CD4-positive, alpha-beta T cell treated with Interferon alpha-2 for 1 hour (primary cell): ENCODE measurements around the gene PRR23B.
"Not testable (repeated sequence)": the region's sequence is repeated elsewhere in the genome, so short reads cannot be mapped to it uniquely, and the experiment has no call there.

Experiments used
- DNase-seq, 2 donors: peaks; one replicate each; pipeline ENCODE4 v3.0.0-alpha.2; 2020 to 2022

The PRR23B gene

DNA sequence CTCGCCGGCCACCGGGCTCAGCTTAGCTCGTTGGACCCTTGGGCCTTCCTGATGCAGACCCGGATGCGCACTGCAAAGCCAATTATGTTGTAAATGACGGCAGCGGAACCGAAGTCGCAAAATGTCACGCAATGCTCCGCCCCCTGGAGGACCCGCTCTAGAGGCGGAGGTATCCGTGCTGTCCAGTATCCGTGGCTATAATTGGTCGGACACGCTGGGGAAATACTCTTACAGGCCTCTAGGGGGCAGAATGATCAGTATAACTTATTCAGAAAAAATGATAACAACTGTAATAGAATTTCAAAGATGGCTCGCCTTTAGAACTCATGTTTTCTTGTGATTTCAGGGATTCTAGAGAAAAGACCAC lies at the start of gene PRR23B:
Gene PRR23B, minus strand, starts transcription at position 59 of the 367 bp plus-strand sequence. CDS start 265 bp downstream, outside the sequence.
- no peak for DNase-seq

DNA sequence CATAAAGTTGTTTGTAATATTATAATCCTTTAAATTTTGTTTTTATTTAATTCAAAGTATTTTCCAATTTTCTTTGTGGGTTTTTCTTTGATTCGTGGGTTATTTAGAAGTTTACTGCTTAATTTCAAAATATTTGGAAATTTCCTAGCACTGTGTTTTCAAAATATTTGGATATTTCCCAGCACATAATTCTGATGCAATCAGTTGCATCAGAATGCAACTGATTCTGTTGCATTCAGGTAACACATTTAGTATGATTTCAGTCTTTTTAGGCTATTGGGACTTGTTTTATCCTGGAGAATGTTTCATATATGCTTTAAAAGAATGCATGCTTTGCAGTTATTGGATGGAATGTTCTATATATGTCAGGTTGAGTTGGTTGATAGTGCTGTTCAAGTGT lies 42.2 kb upstream of the PRR23B start:
- no peak for DNase-seq

DNA sequence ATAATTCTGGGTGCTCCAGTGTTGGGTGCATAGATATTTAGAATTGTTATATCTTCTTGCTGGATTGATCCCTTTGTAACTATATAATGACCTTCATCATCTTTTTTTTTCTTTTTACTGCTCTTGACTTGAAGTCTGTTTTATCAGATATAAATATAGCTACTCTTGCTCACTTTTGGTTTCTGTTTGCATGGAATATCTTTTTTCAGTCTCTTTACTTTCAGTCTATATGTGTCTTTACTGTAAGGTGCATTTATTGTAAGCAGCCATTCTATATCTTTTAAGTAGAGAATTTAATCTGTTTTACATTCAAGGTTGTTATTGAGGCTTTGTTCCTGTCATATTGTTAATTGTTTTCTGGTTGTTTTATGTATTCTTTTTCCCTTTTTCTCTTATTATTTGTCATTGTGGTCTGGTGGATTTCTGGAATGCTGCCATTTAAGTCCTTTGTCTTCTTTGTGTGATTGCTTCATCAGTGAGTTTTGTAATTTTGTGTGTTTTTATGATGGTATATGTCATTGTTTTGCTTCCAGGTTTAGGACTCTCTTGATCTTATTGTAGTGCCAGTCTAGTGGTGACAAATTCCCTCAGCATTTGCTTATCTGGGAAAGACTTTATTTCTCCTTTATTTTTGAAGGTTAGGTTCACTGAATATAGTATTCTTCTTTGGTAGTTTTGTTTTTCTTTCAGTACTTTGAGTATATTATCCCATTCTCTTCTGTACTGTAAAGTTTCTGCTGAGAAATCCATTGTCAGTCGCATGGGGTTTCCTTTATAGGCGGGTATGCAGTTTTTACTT lies 32.3 kb upstream of the PRR23B start:
- DNase-seq: no peak

DNA sequence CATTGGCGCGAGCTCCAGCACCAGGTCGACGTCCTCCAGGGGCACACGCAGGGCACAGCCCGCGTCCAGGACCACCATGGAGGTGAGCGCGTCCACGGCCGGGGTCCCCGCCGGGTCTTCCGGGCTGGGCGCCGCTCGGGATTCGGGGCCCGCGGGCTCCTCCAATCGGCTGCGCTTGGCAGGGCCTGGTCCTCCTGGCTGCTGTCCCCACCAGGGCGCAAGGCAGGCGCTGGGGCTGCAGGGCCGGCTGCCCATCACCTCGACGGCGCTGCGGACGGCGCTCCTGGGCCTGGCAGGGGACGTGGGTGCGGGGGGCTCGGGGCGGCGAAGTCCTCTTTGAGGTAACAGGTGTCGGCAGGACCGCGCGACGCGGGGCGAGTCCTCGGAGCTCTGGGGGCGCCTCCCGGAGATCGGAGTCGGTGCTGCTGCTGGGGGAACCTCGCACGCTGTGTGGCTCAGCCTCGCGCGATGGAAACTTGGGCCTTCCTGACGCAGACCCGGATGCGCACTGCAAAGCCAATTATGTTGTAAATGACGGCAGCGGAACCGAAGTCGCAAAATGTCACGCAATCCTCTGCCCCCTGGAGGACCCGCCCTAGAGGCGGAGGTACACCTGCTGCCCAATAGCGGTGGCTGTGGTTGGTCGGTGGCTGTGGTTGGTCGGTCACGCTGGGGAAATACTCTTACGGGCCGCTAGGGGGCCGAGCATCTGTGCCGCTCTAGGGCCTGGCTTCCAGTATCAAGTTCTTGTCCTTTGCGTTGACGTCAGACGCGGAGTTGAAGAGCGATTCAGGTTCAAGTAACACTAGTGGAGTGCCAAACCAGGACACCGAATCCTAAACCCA lies 23.9 kb upstream of the PRR23B start, which contains the start of gene PRR23C:
Gene PRR23C, minus strand, starts transcription at position 527 of the 845 bp plus-strand sequence. Its CDS starts 272 bp downstream, at position 255.
- no peak for DNase-seq

DNA sequence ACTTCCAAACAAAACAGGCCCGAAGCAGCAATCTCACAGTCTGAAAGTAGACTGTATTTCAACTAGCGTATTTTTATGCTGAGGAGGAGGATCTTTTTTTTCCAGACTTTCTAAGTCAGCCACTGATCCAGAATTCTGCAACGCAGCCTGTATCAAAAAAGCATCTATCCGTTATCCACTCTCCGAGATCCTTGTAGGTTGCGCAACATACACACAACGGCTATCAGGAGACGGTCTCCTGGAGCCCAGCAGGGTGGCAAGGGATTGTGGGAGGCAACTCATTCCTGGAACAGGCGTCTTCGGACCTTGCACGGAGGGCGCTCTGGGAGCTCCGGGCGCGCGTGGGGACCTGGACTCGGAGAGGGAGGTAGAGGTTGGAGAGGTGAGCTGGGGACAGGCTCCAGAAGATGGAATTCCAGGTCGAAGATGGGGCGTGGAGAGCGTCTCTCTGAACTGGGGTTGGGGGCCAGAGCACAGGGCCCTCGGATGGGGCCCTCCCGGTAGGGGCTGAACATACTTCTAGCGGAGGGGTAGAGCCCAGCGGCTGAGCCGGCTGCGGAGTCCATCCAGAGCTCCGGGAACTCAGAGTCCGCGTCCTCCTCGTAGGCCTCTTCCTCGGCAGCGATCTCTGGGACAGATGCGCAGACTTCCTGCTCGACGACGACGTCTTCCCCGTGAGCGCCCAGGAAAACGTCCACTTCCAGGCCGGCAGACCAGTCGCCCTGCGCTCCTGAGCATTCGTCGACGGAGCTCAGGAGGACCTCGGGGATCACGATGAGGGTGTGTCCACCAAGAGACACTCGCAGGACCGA lies 23.0 kb upstream of the PRR23B start:
- DNase-seq: no peak

DNA sequence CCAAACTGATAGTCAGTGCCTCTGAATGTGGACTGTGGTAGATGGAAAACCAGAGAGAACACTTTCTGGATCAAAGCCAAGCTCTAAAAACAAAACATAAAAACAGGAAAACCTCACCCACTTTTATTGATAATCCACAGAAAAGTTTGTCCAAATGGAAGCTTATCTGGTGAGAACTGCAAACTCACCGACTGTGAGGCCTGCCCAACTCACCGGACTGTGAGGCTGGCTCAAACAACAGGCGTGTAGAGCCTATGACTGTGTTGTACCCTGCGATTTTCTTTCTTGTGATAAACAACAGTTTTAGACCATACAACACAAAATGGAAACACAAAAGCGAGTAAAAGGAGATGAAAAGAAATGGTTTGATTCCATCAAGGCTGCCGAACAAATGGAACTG lies 16.8 kb upstream of the PRR23B start:
- no peak for DNase-seq

DNA sequence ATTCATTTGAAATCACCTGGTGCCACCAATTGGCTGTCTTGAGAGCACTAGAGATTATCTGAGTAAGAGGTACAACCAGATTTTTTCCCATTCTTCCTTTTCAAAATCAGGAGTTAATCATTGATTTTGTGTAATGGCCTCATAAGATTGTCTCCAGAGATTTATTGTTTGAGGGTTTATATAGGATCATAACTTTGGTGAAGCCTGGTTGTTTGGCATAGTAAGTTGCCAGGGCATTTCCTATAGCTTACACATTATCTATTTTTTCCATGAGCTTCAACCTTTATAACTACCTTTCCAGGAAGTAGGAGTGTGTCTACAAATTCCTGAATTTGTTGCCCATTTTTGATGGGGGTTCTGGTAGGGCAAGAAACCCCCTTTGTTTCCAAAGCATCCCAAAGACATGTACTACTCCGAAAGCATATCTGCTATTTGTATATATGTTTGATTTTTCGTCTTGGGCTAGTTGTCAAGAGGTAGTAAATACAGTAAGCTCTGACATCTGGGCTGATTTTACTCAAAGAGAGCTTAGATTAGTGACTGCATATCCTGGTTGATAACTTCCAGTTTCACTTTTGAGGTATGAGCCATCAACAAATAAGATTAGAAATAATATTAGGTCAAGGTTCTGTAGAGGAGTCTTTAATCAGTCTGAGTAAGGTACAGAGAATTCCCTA lies 11.7 kb upstream of the PRR23B start:
- no peak for DNase-seq

DNA sequence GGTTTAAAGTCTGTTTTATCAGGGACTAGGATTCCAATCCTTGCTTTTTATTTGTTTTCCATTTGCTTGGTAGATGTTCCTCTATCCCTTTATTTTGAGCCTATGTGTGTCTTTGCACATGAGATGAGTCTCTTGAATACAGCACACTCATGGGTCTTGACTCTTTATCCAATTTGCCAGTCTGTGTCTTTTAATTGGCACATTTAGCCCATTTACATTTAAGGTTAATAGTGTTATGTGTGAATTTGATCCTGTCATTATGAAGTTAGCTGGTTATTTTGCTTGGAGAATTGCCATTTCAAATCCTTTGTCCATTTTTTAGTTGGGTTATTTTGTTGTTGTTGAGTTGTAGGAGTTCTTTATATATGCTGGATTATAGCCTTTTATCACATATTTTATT lies 9.8 kb upstream of the PRR23B start:
- DNase-seq: not testable (repeated sequence)

DNA sequence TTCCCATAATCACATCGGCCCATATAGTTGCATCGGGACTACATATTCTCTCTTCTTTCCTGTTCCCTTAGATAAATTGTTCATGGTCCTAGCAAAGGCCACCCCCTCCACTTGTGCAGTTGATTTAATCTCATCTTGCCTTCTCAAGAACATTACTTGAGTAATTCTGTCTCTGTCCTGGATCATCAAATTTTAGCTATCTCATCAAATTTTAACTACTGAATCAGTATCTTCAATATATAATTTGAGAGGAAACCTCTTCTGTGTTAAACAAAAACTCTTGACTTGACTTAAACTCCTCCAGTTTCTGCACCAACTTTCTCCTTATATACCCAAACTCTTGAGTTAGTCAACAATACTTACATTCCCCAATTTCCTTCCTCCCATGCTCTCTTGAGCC lies 4.2 kb upstream of the PRR23B start:
- DNase-seq: no peak

DNA sequence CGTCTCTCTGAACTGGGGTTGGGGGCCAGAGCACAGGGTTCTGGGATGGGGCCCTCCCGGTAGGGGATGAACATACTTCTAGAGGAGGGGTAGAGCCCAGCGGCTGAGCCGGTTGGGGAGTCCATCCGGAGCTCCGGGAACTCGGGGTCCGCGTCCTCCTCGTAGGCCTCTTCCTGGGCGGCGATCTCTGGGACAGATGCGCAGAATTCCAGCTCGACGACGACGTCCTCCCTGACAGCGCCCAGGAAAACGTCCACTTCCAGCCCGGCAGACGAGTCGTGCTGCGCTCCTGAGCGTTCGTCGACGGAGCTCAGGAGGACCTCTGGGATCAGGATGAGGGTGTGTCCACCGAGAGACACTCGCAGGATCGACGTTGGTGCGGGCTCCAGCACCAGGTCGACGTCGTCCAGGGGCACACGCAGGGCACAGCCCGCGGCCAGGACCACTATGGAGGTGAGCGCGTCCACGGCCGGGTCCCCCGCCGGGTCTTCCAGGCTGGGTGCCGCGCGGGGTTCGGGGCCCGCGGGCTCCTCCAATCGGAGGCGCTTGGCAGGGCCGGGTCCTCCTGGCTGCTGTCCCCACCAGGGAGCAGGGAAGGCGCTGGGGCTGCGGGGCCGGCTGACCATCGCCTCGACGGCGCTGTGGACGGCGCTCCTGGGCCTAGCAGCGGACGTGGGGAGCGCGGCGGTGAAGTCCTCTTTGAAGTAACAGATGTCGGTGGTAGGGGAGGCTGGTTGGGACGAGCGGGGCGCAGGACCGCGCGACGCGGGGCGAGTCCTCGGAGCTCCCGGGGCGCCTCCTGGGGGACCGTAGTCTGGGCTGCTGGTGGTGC lies 474 bp downstream of the PRR23B start:
- DNase-seq: no peak

DNA sequence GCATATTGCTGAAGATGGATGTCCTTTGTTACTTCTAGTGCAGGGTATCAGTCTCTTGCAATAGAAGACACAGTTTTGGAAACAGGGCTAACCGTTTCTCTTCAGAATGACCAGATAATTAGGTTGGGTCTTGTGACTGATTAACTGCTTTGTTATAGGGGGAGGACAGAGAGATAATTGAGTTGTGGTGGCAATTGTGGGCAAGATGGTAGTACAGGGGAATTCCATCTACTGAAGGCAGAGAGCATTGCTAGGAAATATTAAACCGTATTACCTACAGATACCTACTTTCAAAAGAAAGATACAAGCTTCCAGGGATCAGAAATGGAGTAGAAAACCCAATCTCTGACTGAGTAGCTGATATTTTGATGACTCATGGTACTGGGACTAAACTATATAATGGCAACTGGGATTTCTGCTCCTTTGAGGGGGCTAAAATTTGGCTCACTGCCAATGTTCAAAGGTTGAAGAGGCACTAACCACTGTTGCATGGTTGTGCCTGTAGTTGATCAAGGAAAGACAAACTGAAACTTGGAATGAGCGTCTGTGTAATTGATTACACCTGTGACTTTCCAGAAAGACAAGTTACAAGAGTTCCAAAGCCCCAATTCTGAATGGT lies 4.2 kb downstream of the PRR23B start:
- DNase-seq: no peak

DNA sequence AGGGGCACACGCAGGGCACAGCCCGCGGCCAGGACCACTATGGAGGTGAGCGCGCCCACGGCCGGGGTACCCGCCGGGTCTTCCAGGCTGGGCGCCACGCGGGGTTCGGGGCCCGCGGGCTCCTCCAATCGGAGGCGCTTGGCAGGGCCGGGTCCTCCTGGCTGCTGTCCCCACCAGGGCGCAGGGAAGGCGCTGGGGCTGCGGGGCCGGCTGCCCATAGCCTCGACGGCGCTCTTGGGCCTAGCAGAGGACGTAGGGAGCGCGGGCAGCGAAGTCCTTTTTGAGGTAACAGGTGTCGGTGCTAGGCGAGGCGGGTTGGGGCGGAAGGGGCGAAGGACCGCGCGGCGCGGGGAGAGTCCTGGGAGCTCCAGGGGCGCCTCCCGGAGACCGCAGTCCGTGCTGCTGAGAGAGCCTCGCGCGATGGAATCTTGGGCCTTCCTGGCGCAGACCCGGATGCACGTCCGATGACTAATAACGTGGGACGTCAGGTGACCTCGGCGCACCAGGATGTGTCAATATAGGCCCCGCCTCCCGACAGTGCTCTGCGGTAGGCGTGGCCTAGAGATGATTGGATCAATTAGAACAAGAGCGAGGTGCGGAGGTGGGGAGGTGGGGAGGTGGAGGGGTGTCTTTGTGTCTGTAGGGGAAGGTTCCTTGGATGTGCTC lies 14.5 kb downstream of the PRR23B start, which contains the start of gene PRR23A:
Gene PRR23A, minus strand, starts transcription at position 218 of the 666 bp plus-strand sequence. Its CDS starts 0 bp downstream, at position 218.
- DNase-seq: no peak

DNA sequence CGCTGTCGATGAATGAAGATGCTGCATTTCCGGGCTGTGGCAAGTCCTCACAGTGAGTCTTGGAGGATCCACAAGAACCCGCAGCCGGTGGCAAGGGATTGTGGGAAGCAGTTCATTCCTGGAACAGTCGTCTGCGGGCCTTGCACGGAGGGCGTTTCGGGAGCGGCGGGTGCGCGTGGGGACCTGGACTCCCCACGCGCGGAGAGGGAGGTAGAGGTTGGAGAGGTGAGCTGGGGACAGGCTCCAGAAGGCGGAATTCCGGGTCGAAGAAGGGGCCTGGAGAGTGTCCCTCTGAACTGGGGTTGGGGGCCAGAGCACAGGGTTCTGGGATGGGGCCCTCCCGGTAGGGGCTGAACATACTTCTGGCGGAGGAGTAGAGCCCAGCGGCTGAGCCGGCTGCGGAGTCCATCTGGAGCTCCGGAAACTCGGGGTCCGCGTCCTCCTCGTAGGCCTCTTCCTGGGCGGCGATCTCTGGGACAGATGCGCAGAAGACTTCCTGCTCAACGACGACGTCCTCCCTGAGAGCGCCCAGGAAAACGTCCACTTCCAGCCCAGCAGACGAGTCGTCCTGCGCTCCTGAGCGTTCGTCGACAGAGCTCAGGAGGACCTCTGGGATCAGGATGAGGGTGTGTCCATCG lies 15.3 kb downstream of the PRR23B start:
- DNase-seq: no peak

DNA sequence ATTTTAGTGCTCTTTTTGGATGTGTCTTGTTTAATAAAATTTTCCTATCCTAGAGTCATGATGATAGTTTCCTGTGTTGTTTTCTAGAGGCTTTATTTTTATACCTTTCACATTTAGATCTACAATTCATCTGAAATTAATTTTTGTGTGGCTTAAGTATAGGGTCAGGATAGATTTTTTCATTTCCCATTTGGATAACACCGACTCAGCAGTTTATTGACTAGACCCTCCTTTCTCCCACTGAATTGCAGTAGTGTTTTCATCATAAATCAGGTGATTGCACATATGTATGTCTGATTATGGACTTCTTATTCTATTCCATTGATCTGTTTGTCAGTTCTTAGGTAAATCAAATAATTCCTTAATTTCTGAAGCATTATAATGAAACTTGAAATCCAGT lies 25.0 kb downstream of the PRR23B start:
- no peak for DNase-seq

DNA sequence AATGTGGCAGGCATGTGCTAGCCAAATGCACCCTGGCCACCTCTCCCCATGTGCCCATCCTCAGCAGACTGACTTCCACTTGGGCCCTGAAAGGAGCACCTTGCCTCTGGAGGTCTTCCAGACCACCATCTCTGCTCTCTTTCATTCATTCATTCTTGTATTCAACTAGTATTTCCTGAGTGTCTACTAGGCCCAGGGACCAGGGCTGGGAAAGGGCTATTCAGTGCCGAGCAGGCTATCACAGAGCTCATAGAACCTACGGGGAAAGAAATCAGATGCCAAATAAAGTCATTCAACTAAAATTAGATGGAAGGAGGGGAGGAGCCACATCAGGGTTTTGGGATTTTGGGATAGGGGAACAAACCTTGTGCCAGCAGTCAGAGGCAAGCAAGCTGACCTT lies 33.5 kb downstream of the PRR23B start:
- no peak for DNase-seq

DNA sequence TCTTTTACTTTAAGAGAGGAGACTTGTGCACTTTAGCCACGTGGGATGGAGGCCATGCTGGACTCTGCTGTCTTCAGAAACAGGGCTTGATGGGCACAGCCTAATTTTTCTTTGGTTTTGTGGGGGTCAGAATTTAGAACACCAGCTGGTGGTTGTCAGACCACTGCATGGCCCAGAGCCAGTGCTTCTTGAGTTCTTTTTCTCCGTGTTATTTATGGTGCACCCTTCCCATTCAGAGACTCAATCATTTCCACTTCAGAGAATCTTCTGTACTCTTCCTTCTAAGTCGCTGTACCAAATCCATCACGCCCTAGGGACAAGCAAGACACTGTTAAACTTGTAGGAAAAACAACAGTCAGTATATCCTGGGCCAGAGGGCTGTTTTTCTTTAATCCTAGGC lies 34.8 kb downstream of the PRR23B start:
- no peak for DNase-seq

DNA sequence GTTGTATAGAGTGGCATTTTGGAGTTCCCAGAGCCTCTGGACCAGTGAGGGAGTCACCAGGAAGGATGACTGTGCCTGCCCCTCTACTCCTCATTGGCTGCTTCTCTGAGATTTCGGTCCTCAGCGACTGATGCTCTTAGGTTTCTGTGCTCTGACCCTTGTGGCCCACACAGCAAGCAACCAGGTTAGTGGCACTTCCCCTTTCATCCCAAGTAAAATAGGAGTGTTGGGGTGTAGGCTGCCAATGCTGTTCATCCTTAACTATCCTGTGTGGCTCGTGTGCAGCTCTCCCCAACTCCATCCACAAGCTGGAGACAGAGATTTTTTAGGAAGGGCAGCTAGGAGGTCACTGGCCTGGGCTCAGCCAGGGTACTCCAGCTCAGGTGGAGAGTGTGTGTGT lies 35.9 kb downstream of the PRR23B start:
- DNase-seq: no peak

DNA sequence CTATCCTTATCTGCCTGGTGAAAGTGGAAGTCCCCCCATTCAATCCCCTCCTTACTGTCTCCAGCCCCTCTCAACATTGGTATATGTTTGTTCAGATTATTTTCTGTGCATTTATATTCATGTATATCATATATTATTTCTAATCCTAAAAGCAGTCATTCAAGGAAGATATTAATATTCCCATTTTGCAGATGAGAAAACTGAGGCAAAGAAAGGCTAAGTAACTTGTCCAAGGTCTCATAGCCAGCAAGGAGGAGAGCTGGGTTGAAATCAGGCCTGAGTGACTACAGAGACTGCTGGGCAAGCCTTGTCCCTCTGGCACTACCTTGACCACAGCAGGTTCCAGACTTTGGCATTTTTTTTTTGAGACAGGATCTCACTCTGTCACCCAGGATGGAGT lies 44.7 kb downstream of the PRR23B start:
- no peak for DNase-seq

DNA sequence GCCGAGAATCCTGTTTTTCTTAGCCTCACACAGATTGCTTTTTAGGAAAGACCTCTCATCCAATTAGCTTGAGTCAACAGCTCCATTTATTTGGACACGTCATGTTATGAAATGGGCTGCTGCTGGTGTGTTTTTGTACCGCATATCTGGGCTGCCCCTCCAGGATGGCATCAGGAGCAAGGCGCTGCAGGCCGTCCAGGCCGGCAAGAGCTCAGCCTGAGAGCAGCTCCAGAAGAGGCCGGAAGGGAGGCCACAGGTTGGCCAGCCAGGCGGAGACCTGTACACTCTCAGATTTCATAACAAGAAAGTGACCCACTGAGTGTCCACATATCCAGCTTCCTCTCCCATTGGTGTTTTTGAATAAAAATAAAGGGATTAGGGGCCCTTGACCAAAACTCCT lies 45.4 kb downstream of the PRR23B start:
- DNase-seq: no peak

DNA sequence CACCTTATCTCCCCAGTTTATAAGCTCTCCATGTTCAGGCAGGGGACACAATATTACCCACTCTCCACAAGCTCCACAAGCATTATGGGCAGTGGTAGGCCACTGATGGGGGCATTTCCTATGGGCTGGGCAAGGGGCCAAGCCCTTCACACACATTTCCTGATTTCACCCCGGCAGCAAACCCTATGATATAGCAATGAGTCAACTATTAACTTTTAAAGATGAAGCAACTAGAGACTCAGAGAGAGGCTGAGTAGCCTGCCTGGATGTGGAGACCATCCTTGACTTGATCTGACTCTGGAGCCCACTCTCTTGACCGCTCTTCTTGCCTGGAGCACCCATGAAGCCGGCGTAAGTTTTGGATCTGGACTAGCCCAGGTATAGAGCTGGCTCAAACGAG lies 46.3 kb downstream of the PRR23B start:
- DNase-seq: no peak
